ENCODE results near the gene TBX18.

TBX18 gene

GRCh38 chr6:84667252-84668213 lies 96.9 kb downstream of the TBX18 start:
- no peak for DNase-seq

GRCh38 chr6:84665401-84665800 lies 99.0 kb downstream of the TBX18 start:
- no peak for DNase-seq

GRCh38 chr6:84663866-84664265 lies 100.5 kb downstream of the TBX18 start:
- DNase-seq: no peak

- DNase-seq: no peak
These were observed 106.9 kb downstream of the TBX18 start for GRCh38 chr6:84657486-84657885.

GRCh38 chr6:84657025-84657424 lies 107.4 kb downstream of the TBX18 start:
- DNase-seq: no peak

- no peak for DNase-seq
These were observed 111.3 kb downstream of the TBX18 start for GRCh38 chr6:84653027-84653551.

GRCh38 chr6:84652356-84653026 lies 111.9 kb downstream of the TBX18 start:
- DNase-seq: peak; percentile 73

- no peak for DNase-seq
These were observed 112.8 kb downstream of the TBX18 start for GRCh38 chr6:84651583-84651982.

- DNase-seq: no peak
These were observed 116.0 kb downstream of the TBX18 start for GRCh38 chr6:84648444-84648843.

GRCh38 chr6:84645563-84646266 lies 118.7 kb downstream of the TBX18 start:
- DNase-seq: no peak

GRCh38 chr6:84645000-84645399 lies 119.4 kb downstream of the TBX18 start:
- DNase-seq: peak; percentile 31

- DNase-seq: no peak
These were observed 120.6 kb downstream of the TBX18 start for GRCh38 chr6:84643778-84644177.

GRCh38 chr6:84641076-84641475 lies 123.3 kb downstream of the TBX18 start:
- DNase-seq: peak; percentile 15

- DNase-seq: no peak
These were observed 125.0 kb downstream of the TBX18 start for GRCh38 chr6:84639396-84639795.

- no peak for DNase-seq
These were observed 126.1 kb downstream of the TBX18 start for GRCh38 chr6:84638286-84638685.

Measured in kidney glomerular epithelial cell (primary cell).